Stimulated activated CD8-positive, alpha-beta memory T cell treated with anti-CD3 and anti-CD28 coated beads, Interleukin-15, amount 100 ng/mL, for 1 hour (primary cell): ENCODE results near the gene TMEM253.

Source experiments
- DNase-seq: peaks from one replicate; pipeline ENCODE4 v3.0.0-alpha.2; 2020; ENCODE audit warnings: low read depth

Gene TMEM253

GRCh38 chr14:21100931-21101330, at the start of gene TMEM253:
Gene TMEM253, plus strand, starts transcription at chr14:21101066. Its CDS starts 278 bp downstream, at chr14:21101344.
- no peak for DNase-seq

GRCh38 chr14:21053184-21054122, 47.4 kb upstream of the TMEM253 start:
- DNase-seq = no peak

- no peak for DNase-seq
These were observed 46.6 kb upstream of the TMEM253 start for GRCh38 chr14:21054123-21054767.

DNA sequence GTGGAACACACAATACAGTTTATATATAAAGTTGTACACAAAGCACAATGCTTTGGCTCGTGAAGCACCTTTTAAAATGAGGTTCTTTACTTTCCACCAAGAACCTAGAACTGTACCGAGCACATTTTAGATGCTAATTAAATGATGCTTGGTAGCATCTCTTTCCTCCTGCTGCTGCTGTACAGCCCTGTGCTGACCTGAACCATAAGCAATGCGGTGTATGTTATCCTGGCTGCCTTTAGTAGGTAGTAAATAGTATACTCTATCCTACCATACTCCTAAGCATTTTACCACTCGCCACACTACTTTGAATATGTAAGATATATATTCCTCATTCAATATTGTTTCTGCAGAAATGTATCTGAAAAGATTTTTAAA, 46.1 kb upstream of the TMEM253 start:
- no peak for DNase-seq

- DNase-seq = no peak
These were observed 45.3 kb upstream of the TMEM253 start for GRCh38 chr14:21055432-21056117.

- DNase-seq = no peak
These were observed 44.2 kb upstream of the TMEM253 start for GRCh38 chr14:21056520-21057163.

- DNase-seq = no peak
These were observed 42.8 kb upstream of the TMEM253 start, which contains the start of gene RNASE8 for GRCh38 chr14:21057803-21058675. Gene RNASE8, plus strand, starts transcription at chr14:21057822. Its CDS starts 71 bp downstream, at chr14:21057893.

DNA sequence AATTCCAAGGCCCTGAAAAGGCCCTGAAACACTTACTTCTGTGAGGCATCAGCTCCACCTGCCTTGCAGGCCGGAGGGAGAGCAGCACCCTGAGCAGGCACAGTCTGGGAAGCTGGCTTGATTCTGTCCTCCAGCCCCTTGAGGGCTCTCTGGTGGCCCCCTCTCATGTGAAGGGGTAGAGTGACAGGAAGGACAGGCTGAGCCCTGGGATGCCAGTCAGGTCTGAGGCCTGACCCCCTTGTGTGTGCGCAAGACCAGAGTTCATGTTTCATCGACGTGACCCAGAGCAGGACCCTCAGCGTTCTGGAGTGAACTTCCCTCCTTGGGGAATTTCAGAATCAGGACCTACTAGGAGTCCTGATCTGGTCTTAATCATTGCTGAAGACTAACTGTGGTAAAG, 42.0 kb upstream of the TMEM253 start:
- DNase-seq = no peak

GRCh38 chr14:21059842-21060613, 40.8 kb upstream of the TMEM253 start:
- DNase-seq = no peak

GRCh38 chr14:21060614-21061346, 40.1 kb upstream of the TMEM253 start:
- DNase-seq = no peak

GRCh38 chr14:21061347-21061668, 39.6 kb upstream of the TMEM253 start:
- DNase-seq = no peak

GRCh38 chr14:21063479-21063878, 37.4 kb upstream of the TMEM253 start:
- DNase-seq = no peak

GRCh38 chr14:21066882-21067502, 33.9 kb upstream of the TMEM253 start:
- DNase-seq = no peak

DNA sequence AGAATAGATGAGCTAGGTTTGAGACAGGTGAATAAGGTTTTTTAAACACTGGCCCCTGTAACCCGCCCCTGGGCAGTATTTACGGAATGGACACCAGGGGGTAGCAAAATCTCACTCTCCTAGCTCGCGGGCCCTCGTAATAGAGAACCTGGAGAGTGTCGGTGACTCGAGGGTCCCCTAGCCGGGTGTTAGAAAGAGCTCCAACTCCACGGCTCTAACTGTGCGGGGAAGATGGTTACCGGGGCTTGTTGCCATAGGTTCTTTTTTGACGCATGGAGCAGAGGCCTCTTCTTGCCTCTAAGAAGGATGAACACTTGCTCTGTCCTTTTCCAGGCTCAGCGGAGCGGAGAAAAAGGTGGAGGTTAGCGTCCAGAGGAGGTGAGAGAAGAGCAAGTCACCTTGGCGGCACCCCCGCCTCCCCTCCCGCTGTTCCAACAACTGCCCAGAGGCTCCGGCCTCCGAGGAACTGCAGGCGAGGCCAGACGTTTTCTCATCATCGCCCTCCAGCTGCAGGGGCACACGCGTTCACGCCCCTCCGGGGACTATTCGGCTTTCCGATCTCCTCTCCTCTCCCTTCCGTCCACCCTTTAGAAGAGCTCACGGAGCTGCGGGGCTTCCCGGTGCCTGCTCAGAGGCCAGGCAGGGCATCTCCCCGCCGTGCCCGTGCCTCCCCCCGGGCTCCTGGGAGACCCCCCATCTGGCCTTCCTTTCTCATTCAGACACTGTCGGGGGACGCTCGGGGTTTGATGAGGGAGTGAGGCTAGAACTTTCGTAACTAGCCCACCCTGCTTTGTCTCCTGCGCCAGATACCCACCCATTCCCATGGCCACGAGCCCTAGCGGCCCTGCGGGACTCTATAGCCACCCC, 32.1 kb upstream of the TMEM253 start:
- DNase-seq = no peak

DNA sequence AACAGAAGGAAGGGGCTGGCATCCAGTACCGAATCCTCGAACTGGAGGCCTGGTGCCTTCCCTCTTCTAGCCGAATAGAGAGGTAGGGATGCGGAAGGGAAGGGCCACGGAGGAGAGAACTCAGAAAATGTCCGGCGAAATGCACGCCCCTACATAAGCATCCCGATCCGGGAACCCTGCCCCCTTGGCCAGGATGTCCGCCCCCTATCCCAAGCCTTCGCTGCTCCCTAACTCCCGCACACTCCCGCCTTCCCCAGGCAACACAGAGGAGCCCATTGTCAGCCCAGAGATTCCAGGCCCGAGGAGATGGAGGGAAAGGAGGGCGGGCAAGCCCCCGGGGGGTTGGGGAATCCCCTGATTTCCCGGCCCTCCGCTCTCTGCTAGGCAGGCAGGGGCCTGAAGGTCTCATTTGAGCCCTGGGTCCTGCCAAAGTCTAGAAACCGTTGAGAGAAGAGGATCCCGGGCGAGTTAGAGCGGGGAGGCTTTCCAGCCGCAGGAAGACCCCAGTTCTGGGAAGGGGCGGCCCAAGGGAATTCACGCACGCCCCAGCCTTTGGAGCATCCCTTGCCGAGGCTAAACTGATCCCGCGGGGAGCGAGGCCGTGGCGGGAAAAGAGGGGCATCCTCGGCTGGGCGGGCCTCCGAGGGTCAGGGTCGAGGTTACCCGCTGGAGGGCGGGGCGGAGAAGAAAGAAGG, 31.3 kb upstream of the TMEM253 start:
- no peak for DNase-seq

GRCh38 chr14:21070083-21070609, 30.7 kb upstream of the TMEM253 start, which contains the start of gene ARHGEF40:
Gene ARHGEF40, plus strand, starts transcription at chr14:21070304. Its CDS starts 93 bp downstream, at chr14:21070397.
- no peak for DNase-seq

GRCh38 chr14:21070610-21071224, 30.1 kb upstream of the TMEM253 start:
- no peak for DNase-seq
